ENCODE measurements around the gene PRKCE. TPM values are rescaled to one million over a fixed set of nuclear protein-coding genes. Genes with fewer than 3 reads are reported as not detected.

PRKCE gene
- total and polyA plus RNA-seq, 7 donors = 3.0 to 22.8 (median 16.1) TPM

- no peaks in the 10 kb centered on the region for H3K36me3 ChIP-seq (ENCODE audit: insufficient read depth in 1 of 2, low read depth in 1 of 2)
- TF ChIP-seq CTCF (IDR thresholded peaks at IDR 0.05) = no peak
- no peak overlapping the region for H3K4me3 ChIP-seq
- intact Hi-C loops (cut with DNase I) = no loop called here
- ATAC-seq = no peak
- H3K4me1 ChIP-seq = peaks cover 21% of the 10 kb centered on the region
- 88 to 92% (median 92%) methylated on average over 3 of the region's 3 CpGs for WGBS, 3 donors
- no peak for DNase-seq
- H3K27ac ChIP-seq = no peak overlapping the region
- no peaks in the 10 kb centered on the region for H3K9me3 ChIP-seq
- peaks cover 0 to 1% (median 0%) of the 10 kb centered on the region in 3 donors for H3K27me3 ChIP-seq (ENCODE audit: insufficient read depth in 3 of 3, low read length in 2 of 3)
These were observed 3.4 kb upstream of the PRKCE start for GRCh38 chr2:45647986-45648520.

GRCh38 chr2:45648636-45649035, 2.8 kb upstream of the PRKCE start:
- peak overlapping the region; percentile 94 for H3K4me3 ChIP-seq
- no peaks in the 10 kb centered on the region for H3K27me3 ChIP-seq (ENCODE audit: insufficient read depth in 3 of 3, low read length in 2 of 3)
- DNase-seq (no peak), ATAC-seq (no peak)
- intact Hi-C loops (cut with DNase I) = no loop called here
- TF ChIP-seq CTCF (IDR thresholded peaks at IDR 0.05) = no peak
- no peak overlapping the region for H3K27ac ChIP-seq
- H3K9me3 ChIP-seq = no peaks in the 10 kb centered on the region
- H3K4me1 ChIP-seq = peaks cover 22% of the 10 kb centered on the region
- no peaks in the 10 kb centered on the region for H3K36me3 ChIP-seq (ENCODE audit: insufficient read depth in 1 of 2, low read depth in 1 of 2)
- 52 to 81% (median 62%) methylated on average over 2 of the region's 2 CpGs for WGBS, 3 donors

- Histone ChIP-seq H3K36me3 (ENCODE audit: insufficient read depth in 1 of 2, low read depth in 1 of 2) (no peaks in the 10 kb centered on the region), H3K27ac (peak overlapping the region; percentile 99), H3K9me3 (no peaks in the 10 kb centered on the region), H3K4me3 (peak overlapping the region; percentile 94), H3K4me1 (peaks cover 22% of the 10 kb centered on the region), H3K27me3 (ENCODE audit: insufficient read depth in 3 of 3, low read length in 2 of 3) (no peaks in the 10 kb centered on the region)
- no peak for DNase-seq
- intact Hi-C loops (cut with DNase I) = no loop called here
- TF ChIP-seq CTCF (IDR thresholded peaks at IDR 0.05) = no peak
- ATAC-seq = no peak
- 7 to 18% (median 11%) methylated on average over 10 of the region's 10 CpGs for whole genome bisulfite sequencing, 3 donors
These were observed 2.0 kb upstream of the PRKCE start for GRCh38 chr2:45649462-45649857.

GRCh38 chr2:45649858-45650811, 1.3 kb upstream of the PRKCE start:
- TF ChIP-seq CTCF (IDR thresholded peaks at IDR 0.05) = no peak
- Histone ChIP-seq H3K36me3 (ENCODE audit: insufficient read depth in 1 of 2, low read depth in 1 of 2) (no peaks in the 10 kb centered on the region), H3K27ac (peak overlapping the region; percentile 99), H3K4me1 (peaks cover 22% of the 10 kb centered on the region), H3K4me3 (peak overlapping the region; percentile 94), H3K9me3 (no peaks in the 10 kb centered on the region), H3K27me3 (ENCODE audit: insufficient read depth in 3 of 3, low read length in 2 of 3) (no peaks in the 10 kb centered on the region)
- WGBS, 3 donors = 0 to 1% (median 0%) methylated on average over 53 to 66 of the region's 66 CpGs
- ATAC-seq (peak; percentile 68 to 81 (median 72)), DNase-seq (peak; percentile 82 to 88)
- intact Hi-C loops (cut with DNase I) = loop anchor here (2.0 to 5.0 kb wide), 4 partner anchors 42 to 173 kb away; no protein-coding TSS in a partner anchor

Measured in psoas muscle (tissue), 8 donors.